GM12872 (cell line): ENCODE data around the gene IL2RA.

Experiments
- TF ChIP-seq, protein P1 (sequence below): IDR thresholded peaks from 3 replicates; pipeline ENCODE4 v1.5.1; 2011; ENCODE audit warnings: low read depth, mild to moderate bottlenecking, low read length, moderate library complexity; ENCODE audit not compliant: insufficient read depth

Gene IL2RA

DNA sequence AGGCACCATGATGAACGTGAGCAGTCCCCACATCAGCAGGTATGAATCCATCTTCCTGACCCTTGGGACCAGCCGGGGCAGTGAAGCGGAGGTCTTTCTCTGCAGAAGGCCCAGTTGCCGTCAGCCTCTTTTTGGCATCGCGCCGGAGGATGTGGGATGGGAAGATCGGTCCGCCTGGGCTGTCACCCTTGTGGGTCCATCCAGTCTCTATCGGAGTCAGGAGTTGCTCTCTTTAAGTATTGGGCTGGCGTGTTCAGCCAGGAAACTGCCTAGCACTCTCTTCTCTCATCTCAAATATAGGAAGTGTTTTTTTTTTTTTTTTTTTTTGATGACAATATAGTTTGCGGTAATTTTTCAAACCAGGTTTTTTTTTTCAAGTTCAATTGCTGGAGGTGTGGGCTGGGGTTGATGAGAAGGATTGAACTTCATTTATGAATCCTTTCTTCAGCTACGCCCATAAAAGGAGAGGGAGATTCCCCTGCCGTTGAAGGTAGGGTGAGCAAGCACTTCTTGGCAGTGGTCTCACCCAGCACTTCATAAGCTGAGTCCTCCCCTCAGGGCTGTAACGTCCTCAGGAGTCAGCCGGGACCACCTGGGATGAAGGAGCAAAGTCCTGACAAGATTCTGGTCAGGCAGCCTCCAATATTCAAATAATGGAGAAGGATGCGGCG lies at the start of gene IL2RA:
TSS of gene IL2RA (minus strand) at position 267 of the 671 bp plus-strand sequence. CDS start at position 51, 216 bp downstream.
- TF ChIP-seq, protein P1, sequence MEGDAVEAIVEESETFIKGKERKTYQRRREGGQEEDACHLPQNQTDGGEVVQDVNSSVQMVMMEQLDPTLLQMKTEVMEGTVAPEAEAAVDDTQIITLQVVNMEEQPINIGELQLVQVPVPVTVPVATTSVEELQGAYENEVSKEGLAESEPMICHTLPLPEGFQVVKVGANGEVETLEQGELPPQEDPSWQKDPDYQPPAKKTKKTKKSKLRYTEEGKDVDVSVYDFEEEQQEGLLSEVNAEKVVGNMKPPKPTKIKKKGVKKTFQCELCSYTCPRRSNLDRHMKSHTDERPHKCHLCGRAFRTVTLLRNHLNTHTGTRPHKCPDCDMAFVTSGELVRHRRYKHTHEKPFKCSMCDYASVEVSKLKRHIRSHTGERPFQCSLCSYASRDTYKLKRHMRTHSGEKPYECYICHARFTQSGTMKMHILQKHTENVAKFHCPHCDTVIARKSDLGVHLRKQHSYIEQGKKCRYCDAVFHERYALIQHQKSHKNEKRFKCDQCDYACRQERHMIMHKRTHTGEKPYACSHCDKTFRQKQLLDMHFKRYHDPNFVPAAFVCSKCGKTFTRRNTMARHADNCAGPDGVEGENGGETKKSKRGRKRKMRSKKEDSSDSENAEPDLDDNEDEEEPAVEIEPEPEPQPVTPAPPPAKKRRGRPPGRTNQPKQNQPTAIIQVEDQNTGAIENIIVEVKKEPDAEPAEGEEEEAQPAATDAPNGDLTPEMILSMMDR: no peak

DNA sequence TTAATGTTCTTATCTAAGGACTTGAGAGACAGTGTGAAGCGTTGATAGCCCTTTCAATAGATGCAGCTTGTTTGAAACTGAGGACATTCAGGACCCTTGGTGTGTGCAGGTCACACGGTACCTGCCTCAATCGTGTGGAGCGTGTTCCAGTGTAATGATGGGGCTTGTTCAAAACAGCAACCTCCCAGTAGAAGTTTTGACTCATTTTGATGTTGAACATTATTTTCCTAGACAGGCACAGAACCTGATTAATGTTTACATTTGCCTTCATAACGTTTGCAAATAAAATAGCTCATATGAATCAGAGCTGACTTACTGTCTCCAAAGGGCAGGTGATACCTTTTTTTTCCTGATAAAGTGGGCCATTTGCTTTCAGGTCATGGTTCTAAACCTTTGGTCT lies 48.0 kb upstream of the IL2RA start:
- TF ChIP-seq, protein P1: no peak

DNA sequence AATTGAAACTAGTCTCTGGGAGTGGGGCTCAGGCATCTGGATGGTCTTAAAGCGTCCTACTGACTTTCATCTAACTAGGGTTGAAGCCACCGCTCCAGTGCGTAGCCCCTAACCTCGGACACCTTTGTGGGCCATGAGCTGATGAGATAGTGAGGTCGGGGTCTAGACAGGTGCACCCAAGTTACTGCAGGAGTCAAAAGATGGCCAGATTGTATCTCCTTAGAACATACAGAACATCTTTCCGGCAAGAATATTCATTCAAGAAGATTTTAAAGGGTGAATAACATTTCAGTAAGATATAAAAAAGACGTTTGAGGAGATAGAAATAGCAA lies 47.2 kb upstream of the IL2RA start:
- TF ChIP-seq, protein P1: no peak

DNA sequence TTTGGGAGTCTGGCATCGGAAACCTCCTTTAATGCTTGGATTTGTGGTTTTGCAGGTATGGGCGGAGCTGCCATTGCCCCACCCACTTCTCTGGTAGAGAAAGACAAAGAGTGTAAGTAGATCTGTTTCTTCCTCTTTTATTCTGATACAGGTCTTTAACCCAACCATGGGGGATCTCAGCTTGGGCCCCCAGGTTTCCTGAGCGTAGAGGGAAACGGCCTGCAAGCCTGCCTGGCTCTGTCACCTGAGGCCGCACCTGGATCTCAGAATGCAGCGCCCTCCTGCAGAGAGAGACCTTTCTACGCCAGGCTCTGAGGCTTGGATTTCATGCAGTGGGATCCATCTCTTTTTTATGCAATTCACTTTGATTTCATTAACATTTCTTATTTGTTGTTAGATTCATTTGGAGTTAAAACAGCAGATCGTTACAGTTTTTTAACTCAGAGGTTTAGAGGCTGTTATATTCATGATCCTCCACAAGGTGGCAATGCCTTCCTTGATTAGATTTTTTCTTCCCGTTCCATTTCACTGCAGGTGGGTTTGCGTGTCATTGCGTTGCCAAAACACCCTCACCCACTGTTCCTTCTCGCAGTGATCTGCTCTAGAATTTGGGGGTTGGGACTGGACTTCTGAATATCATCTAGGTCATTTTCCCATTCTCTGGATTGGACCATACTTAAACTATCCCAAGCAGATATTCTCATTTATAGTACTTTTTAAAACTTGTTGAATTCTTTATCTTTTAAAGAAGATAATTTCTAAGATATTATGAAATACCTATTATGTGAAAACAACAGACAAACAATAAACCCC lies 46.7 kb upstream of the IL2RA start:
- TF ChIP-seq, protein P1: peak; percentile 68

DNA sequence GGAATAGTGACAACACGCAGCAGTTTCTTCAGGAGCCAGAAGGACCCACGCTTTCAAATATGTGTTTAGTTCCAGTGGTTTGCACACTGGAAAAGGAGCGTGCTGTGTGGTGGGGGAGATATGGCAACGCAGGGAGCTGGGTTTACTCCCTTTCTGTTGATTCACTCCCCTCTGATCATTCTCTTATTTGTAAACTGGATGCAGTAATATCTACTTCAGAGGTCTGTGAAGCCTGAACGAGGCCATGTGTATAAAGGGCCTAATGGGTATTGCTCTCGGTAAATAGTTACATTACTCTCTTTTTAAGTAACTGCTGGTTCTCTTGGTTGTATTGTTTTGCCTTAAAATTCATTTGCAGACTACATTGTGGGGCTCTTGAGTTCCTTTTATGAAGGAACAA lies 45.9 kb upstream of the IL2RA start:
- TF ChIP-seq, protein P1: no peak

DNA sequence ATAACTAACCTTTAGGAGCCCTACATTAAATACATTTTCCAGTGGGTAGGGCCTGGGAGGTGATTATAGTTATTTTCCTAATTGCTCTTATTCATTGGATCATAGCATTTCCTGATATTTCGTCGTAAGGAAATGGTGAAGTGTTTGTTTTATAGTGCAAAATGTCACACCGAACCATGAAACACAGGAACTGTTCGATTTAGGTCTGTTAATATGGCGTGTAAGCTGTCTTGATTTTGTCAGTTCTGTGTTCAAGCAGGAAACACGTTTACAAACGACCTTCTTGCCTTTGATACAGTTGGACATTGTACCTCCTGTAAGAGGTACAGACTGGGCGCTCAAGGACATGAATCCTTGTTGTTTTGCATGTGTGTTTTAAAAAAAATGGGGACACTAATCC lies 41.4 kb upstream of the IL2RA start:
- TF ChIP-seq, protein P1: no peak

DNA sequence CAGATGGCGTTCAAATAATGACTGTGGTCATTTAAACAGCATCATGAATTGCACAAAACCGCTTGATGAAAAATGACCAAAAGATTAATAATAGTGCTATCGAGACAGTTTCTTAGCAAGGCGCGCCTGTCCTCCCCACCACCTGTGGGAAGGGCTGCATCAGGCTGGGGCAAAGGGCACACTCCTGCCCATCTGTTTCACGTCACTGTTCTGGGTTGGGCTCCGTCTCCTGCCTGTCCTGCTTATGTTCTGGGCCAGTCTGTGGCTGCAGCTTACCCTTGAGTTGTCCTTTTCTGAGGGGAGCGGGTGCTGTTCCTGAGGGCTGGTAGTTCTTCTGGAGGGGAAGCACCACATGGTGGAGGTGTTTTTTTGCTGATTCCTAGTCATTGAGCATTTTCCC lies 40.0 kb upstream of the IL2RA start:
- TF ChIP-seq, protein P1: no peak
